CD14-positive monocyte (primary cell): ENCODE measurements around the gene TCAF2. TPM values are rescaled to one million over a fixed set of nuclear protein-coding genes. Genes with fewer than 3 reads are reported as not detected.
"Not testable (repeated sequence)": the region's sequence is repeated elsewhere in the genome, so short reads cannot be mapped to it uniquely, and the experiment has no call there.

Experiments used
- DNase-seq, 3 donors: peaks; one replicate each; pipeline ENCODE4 v3.0.0-alpha.2; 2011 to 2022
- H2AFZ ChIP-seq: 2 replicates; pipeline ENCODE4 v1.6.0; 2012; ENCODE audit warnings: mild to moderate bottlenecking, low read depth, low read length, inconsistent platforms; ENCODE audit not compliant: insufficient read depth, poor library complexity, severe bottlenecking
- H3K27ac ChIP-seq, 2 donors: 1 replicate in 1 of 2; 2 replicates in 1 of 2; pipeline ENCODE4 v1.5.1; 2012 to 2013; ENCODE audit warnings: low read length in 2 of 2, control low read depth in 1 of 2, inconsistent platforms in 1 of 2, low read depth in 1 of 2, mild to moderate bottlenecking in 1 of 2
- H3K27me3 ChIP-seq, 2 donors: one replicate each; pipeline versions ENCODE4 v1.6.0 to v1.6.1; 2011 to 2013; ENCODE audit warnings: low read length in 2 of 2; ENCODE audit not compliant: control insufficient read depth in 2 of 2, insufficient read depth in 2 of 2
- H3K36me3 ChIP-seq, 2 donors: replicated peaks in 1 of 2; 1 replicate in 1 of 2; 2 replicates in 1 of 2; pipeline versions ENCODE4 v1.5.1 to v1.6.1; 2012 to 2013; ENCODE audit warnings: low read length in 2 of 2, control low read depth in 1 of 2, inconsistent platforms in 1 of 2, mild to moderate bottlenecking in 1 of 2; ENCODE audit not compliant: insufficient read depth in 2 of 2, control insufficient read depth in 1 of 2
- H3K4me1 ChIP-seq, 2 donors: 1 replicate in 1 of 2; 2 replicates in 1 of 2; pipeline versions ENCODE4 v1.5.1 to v1.6.1; 2012 to 2013; ENCODE audit warnings: low read length in 2 of 2, control low read depth in 1 of 2, inconsistent platforms in 1 of 2, mild to moderate bottlenecking in 1 of 2, moderate library complexity in 1 of 2; ENCODE audit not compliant: insufficient read depth in 2 of 2, control insufficient read depth in 1 of 2
- H3K4me2 ChIP-seq: replicated peaks from 2 replicates; pipeline ENCODE3; 2012; ENCODE audit warnings: low read length, moderate library complexity, mild to moderate bottlenecking; ENCODE audit not compliant: poor library complexity, severe bottlenecking; ENCODE audit errors: extremely low read depth
- H3K4me3 ChIP-seq, 3 experiments: fragments of 200-600 bp in 1 of 3; sonication (generic) in 1 of 3; replicated peaks in 1 of 3; 1 replicate in 2 of 3; 2 replicates in 1 of 3; pipeline ENCODE4 v1.5.1; 2011 to 2013; ENCODE audit warnings: low read length in 3 of 3, mild to moderate bottlenecking in 3 of 3, control low read depth in 2 of 3, low read depth in 2 of 3, inconsistent platforms in 1 of 3, moderate library complexity in 1 of 3
- H3K79me2 ChIP-seq: 2 replicates; pipeline ENCODE4 v1.6.0; 2012; ENCODE audit warnings: mild to moderate bottlenecking, control low read depth, inconsistent platforms, low read length, moderate library complexity; ENCODE audit not compliant: insufficient read depth
- H3K9ac ChIP-seq: 2 replicates; pipeline ENCODE4 v1.6.0; 2017; ENCODE audit warnings: low read length, mild to moderate bottlenecking; ENCODE audit not compliant: insufficient read depth, poor library complexity, severe bottlenecking
- H3K9me3 ChIP-seq, 2 donors: replicated peaks in 1 of 2; 1 replicate in 1 of 2; 2 replicates in 1 of 2; pipeline versions ENCODE4 v1.5.1 to v1.6.1; 2012 to 2013; ENCODE audit warnings: low read length in 2 of 2, control low read depth in 1 of 2; ENCODE audit not compliant: control insufficient read depth in 1 of 2, insufficient read depth in 1 of 2
- H4K20me1 ChIP-seq: 2 replicates; pipeline ENCODE4 v1.6.0; 2012; ENCODE audit warnings: mild to moderate bottlenecking, low read length, control low read depth, moderate library complexity; ENCODE audit not compliant: insufficient read depth
- H3K27ac Mint-ChIP-seq, 7 donors: one replicate each; pipeline ENCODE4 v1.8.0; 2020; ENCODE audit warnings: mild to moderate bottlenecking in 7 of 7, mixed read lengths in 7 of 7, moderate library complexity in 6 of 7, inconsistent platforms in 2 of 7
- H3K27me3 Mint-ChIP-seq, 3 donors: one replicate each; pipeline ENCODE4 v1.8.0; 2021 to 2022; ENCODE audit warnings: low read depth in 3 of 3, mild to moderate bottlenecking in 3 of 3, mixed read lengths in 3 of 3, moderate library complexity in 3 of 3, inconsistent platforms in 1 of 3
- H3K36me3 Mint-ChIP-seq, 2 donors: one replicate each; pipeline ENCODE4 v1.8.0; 2020; ENCODE audit warnings: mixed read lengths in 2 of 2, inconsistent platforms in 1 of 2, mild to moderate bottlenecking in 1 of 2
- H3K4me1 Mint-ChIP-seq: one replicate; pipeline ENCODE4 v1.8.0; 2020; ENCODE audit warnings: mild to moderate bottlenecking, mixed read lengths
- H3K4me3 Mint-ChIP-seq, 2 donors: one replicate each; pipeline ENCODE4 v1.8.0; 2020; ENCODE audit warnings: mild to moderate bottlenecking in 2 of 2, mixed read lengths in 2 of 2, moderate library complexity in 1 of 2
- H3K9me3 Mint-ChIP-seq, 7 donors: one replicate each; pipeline ENCODE4 v1.8.0; 2020 to 2022; ENCODE audit warnings: mixed read lengths in 7 of 7, mild to moderate bottlenecking in 6 of 7, moderate library complexity in 6 of 7, inconsistent platforms in 2 of 7
- WGBS: methylation state at CpG from one replicate; pipeline ENCODE4 v1.1.5; 2013; ENCODE audit warnings: missing lambda C conversion rate; ENCODE audit not compliant: insufficient coverage; 5-methylcytosine and 5-hydroxymethylcytosine counted together
- intact Hi-C, 2 donors: fragments of 100-400 bp; cut with micrococcal nuclease; formaldehyde crosslinking; loops; one replicate each; pipeline versions ENCODE4 v1.15.0 to v1.15.1; 2023
- polyA plus RNA-seq, 3 donors: library from polyadenylated mRNA; depleted of rRNA in 1 of 3; unstranded in 2 of 3; stranded (reverse) in 1 of 3; fragments of 300-500 nt in 2 of 3; fragments of >200 nt in 1 of 3; fragmentation: Illumina TruSeq in 2 of 3; gene quantifications; 1 replicate in 2 of 3; 2 replicates in 1 of 3; pipeline ENCODE4 v1.2.3, GENCODE V29; 2012 to 2021
- small RNA-seq: library from RNA; depleted of rRNA; stranded (forward); fragments of <200 nt; gene quantifications from one replicate; pipeline ENCODE3, GENCODE V24; 2012; ENCODE audit warnings: low read depth; ENCODE audit not compliant: insufficient read length

The TCAF2 gene
- polyA plus RNA-seq, 3 donors, result 0.10 to 0.97 (median 0.44) TPM

DNA sequence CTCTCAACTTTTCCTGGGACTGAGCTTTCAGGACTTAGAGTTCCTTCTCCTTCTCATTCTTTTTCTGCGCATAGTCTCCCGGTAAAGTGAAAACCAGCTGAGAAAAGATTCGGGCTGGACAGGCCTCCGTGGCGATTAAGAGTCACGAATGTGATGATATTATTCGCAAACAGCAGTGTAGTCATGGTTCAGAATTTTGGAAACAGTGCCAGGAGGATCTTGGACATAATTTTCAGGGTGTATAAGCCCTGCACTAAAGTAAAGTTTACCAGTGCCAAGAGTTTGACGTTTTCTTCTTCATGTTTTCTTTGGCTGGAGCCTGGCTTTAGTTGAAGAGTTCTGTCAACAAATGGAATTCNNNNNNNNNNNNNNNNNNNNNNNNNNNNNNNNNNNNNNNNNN, 29.7 kb downstream of the TCAF2 start:
- H3K27ac Mint-ChIP-seq, H3K79me2 ChIP-seq, H3K27ac ChIP-seq, H3K27me3 Mint-ChIP-seq, H3K4me1 Mint-ChIP-seq, H3K4me2 ChIP-seq, H3K27me3 ChIP-seq, H3K36me3 ChIP-seq, H3K9me3 Mint-ChIP-seq, H3K36me3 Mint-ChIP-seq, intact Hi-C loops, H3K9me3 ChIP-seq, H3K4me3 ChIP-seq, H3K9ac ChIP-seq, DNase-seq, H4K20me1 ChIP-seq, H2AFZ ChIP-seq, H3K4me3 Mint-ChIP-seq, H3K4me1 ChIP-seq: not testable (repeated sequence)
- WGBS, result no CpG with 5 or more reads among the region's 8 CpGs

Small RNAs within 50 kb of the gene (small RNA-seq; reads per million reads assigned to genes)
- gene AC073264.2, result not detected
- gene RNU6-162P, result not detected

Other genes with a start within 250 kb of the TCAF2 start
- 100 to 1,000 TPM; 198 to 417 (median 331) TPM for gene ZYX, start 239.6 kb upstream of the TCAF2 start, polyA plus RNA-seq
- under 1 TPM in 2 of 3 donors, not detected in 1; 0.50 to 0.95 TPM for gene EPHA1, start 212.1 kb upstream of the TCAF2 start, polyA plus RNA-seq
- under 1 TPM in 1 of 3 donors, not detected in 2; 0.35 TPM for gene TAS2R60, start 177.5 kb upstream of the TCAF2 start, polyA plus RNA-seq
- gene TAS2R41, start 143.1 kb upstream of the TCAF2 start, polyA plus RNA-seq, result under 1 TPM in 1 of 3 donors, not detected in 2; 0.19 TPM
- under 1 TPM in 1 of 3 donors, not detected in 2; 0.04 TPM for gene CTAGE15, start 49.2 kb upstream of the TCAF2 start, polyA plus RNA-seq
- not detected for gene CTAGE6, start 136.7 kb downstream of the TCAF2 start, polyA plus RNA-seq